GM23338 (cell line): ENCODE data around the gene MRTFA.

Experiments
- EZH2 ChIP-seq: fragments of 200-600 bp; sonication (generic); IDR thresholded peaks from one replicate; pipeline ENCODE4 v1.8.0; 2017; ENCODE audit warnings: antibody characterized with exemption, mild to moderate bottlenecking, low read depth; ENCODE audit not compliant: unreplicated experiment
- JUNB ChIP-seq: IDR thresholded peaks from one replicate; pipeline ENCODE4 v1.6.1; 2016; ENCODE audit warnings: antibody characterized with exemption; ENCODE audit not compliant: unreplicated experiment
- POLR2AphosphoS5 ChIP-seq: IDR thresholded peaks from 2 replicates; pipeline ENCODE4 v1.6.1; 2016; ENCODE audit warnings: antibody characterized with exemption, low read depth
- STAT1 ChIP-seq: IDR thresholded peaks from one replicate; pipeline ENCODE4 v1.6.1; 2016; ENCODE audit warnings: antibody characterized with exemption; ENCODE audit not compliant: unreplicated experiment
- TF ChIP-seq, protein P1 (sequence below), 2 experiments: fragments of 200-600 bp in 1 of 2; sonication (generic) in 1 of 2; conservative IDR thresholded peaks; 2 replicates each; pipeline versions ENCODE4 v1.5.1 to v1.6.1; 2016 to 2017; ENCODE audit warnings: antibody characterized with exemption in 2 of 2, low read depth in 2 of 2, mild to moderate bottlenecking in 2 of 2, moderate library complexity in 1 of 2
- TF ChIP-seq, protein P2 (sequence below): IDR thresholded peaks from one replicate; pipeline ENCODE4 v1.6.1; 2018; ENCODE audit warnings: antibody characterized with exemption; ENCODE audit not compliant: unreplicated experiment

DNA sequence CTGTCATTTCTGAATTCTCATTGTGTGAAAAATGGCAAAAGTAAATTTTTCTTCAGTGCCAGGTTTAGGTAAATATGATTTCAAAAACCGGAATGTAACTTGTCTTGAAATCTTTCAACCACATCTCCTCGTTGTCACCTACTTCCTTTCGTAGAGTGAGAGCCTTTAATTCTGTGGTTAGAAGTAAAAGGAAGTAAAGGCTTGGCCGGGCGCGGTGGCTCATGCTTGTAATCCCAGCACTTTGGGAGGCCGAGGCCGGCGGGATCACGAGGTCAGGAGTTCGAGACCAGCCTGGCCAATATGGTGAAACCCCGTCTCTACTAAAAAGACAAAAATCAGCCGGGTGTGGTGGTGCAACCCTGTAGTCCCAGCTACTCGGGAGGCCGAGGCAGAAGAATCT is 236.4 kb downstream of the MRTFA start:
- TF ChIP-seq, protein P1, sequence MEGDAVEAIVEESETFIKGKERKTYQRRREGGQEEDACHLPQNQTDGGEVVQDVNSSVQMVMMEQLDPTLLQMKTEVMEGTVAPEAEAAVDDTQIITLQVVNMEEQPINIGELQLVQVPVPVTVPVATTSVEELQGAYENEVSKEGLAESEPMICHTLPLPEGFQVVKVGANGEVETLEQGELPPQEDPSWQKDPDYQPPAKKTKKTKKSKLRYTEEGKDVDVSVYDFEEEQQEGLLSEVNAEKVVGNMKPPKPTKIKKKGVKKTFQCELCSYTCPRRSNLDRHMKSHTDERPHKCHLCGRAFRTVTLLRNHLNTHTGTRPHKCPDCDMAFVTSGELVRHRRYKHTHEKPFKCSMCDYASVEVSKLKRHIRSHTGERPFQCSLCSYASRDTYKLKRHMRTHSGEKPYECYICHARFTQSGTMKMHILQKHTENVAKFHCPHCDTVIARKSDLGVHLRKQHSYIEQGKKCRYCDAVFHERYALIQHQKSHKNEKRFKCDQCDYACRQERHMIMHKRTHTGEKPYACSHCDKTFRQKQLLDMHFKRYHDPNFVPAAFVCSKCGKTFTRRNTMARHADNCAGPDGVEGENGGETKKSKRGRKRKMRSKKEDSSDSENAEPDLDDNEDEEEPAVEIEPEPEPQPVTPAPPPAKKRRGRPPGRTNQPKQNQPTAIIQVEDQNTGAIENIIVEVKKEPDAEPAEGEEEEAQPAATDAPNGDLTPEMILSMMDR (conservative IDR thresholded peaks at IDR 0.05; ENCODE audit: low read depth in 2 of 2), result no peak
- TF ChIP-seq JUNB, result no peak
- TF ChIP-seq EZH2, result no peak
- no peak for TF ChIP-seq POLR2AphosphoS5
- TF ChIP-seq STAT1, result no peak
- TF ChIP-seq, protein P2, sequence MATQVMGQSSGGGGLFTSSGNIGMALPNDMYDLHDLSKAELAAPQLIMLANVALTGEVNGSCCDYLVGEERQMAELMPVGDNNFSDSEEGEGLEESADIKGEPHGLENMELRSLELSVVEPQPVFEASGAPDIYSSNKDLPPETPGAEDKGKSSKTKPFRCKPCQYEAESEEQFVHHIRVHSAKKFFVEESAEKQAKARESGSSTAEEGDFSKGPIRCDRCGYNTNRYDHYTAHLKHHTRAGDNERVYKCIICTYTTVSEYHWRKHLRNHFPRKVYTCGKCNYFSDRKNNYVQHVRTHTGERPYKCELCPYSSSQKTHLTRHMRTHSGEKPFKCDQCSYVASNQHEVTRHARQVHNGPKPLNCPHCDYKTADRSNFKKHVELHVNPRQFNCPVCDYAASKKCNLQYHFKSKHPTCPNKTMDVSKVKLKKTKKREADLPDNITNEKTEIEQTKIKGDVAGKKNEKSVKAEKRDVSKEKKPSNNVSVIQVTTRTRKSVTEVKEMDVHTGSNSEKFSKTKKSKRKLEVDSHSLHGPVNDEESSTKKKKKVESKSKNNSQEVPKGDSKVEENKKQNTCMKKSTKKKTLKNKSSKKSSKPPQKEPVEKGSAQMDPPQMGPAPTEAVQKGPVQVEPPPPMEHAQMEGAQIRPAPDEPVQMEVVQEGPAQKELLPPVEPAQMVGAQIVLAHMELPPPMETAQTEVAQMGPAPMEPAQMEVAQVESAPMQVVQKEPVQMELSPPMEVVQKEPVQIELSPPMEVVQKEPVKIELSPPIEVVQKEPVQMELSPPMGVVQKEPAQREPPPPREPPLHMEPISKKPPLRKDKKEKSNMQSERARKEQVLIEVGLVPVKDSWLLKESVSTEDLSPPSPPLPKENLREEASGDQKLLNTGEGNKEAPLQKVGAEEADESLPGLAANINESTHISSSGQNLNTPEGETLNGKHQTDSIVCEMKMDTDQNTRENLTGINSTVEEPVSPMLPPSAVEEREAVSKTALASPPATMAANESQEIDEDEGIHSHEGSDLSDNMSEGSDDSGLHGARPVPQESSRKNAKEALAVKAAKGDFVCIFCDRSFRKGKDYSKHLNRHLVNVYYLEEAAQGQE, result no peak
